Endothelial cell of umbilical vein (primary cell): Measurements from ENCODE around the gene PCNX4.

Experiments used
- POLR2AphosphoS5 ChIP-seq: IDR thresholded peaks from 2 replicates; pipeline ENCODE4 v1.6.1; 2012; ENCODE audit warnings: low read depth, mild to moderate bottlenecking, control low read depth, low read length, moderate library complexity; ENCODE audit not compliant: insufficient read depth
- TF ChIP-seq, protein P1 (sequence below), 2 donors: IDR thresholded peaks; 1 replicate in 1 of 2; 2 replicates in 1 of 2; pipeline ENCODE4 v1.5.1; 2011; ENCODE audit warnings: low read length in 2 of 2, mild to moderate bottlenecking in 2 of 2, moderate library complexity in 2 of 2, control low read depth in 1 of 2, inconsistent platforms in 1 of 2, low read depth in 1 of 2; ENCODE audit not compliant: insufficient read depth in 1 of 2; ENCODE audit errors: extremely low read depth in 1 of 2

DNA sequence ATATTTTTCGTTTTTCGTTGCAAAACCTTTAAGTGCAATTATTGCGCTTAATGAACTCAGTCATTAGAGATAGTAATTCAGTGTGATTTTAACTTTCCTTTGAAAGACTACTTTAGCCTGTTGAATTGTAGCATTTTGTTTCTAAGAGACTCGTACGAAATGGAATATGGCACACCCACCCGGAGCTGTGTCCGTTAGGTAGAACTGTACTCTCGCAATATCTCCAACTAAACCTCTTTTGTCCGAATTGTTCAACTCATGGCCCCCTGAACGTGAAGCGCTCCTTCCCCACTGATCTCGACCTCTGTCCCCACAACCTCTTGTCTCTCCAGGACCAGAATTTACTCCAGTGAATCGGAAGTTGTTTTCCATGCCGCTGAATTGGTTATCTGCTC lies 800 bp downstream of the PCNX4 start:
- TF ChIP-seq, protein P1, sequence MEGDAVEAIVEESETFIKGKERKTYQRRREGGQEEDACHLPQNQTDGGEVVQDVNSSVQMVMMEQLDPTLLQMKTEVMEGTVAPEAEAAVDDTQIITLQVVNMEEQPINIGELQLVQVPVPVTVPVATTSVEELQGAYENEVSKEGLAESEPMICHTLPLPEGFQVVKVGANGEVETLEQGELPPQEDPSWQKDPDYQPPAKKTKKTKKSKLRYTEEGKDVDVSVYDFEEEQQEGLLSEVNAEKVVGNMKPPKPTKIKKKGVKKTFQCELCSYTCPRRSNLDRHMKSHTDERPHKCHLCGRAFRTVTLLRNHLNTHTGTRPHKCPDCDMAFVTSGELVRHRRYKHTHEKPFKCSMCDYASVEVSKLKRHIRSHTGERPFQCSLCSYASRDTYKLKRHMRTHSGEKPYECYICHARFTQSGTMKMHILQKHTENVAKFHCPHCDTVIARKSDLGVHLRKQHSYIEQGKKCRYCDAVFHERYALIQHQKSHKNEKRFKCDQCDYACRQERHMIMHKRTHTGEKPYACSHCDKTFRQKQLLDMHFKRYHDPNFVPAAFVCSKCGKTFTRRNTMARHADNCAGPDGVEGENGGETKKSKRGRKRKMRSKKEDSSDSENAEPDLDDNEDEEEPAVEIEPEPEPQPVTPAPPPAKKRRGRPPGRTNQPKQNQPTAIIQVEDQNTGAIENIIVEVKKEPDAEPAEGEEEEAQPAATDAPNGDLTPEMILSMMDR (IDR thresholded peaks at IDR 0.05; ENCODE audit: extremely low read depth in 1 of 2, insufficient read depth in 1 of 2, low read depth in 1 of 2, low read length in 2 of 2): no peak
- TF ChIP-seq POLR2AphosphoS5: no peak
